A549 (cell line): ENCODE results near the gene RDH5. TPM values are rescaled to one million over a fixed set of nuclear protein-coding genes. Genes with fewer than 3 reads are reported as not detected.
A peak's percentile ranks its signal among the peaks of the same experiment; 100 is the strongest.

Experiments used
- ATAC-seq, 2 experiments: fragments of 200-7000 bp in 1 of 2; fragments of >200 bp in 1 of 2; cut with Nextera tagmentation in 1 of 2; cut with Tn5 transposase in 1 of 2; 3 replicates each; pipeline versions ENCODE4 v1.8.0 to v1.9.1; 2018 to 2020; ENCODE audit warnings: mild to moderate bottlenecking in 1 of 2, moderate library complexity in 1 of 2
- CTCF ChIA-PET: fragments of 300-600 bp; sonication (Branson Sonifier 250); formaldehyde crosslinking; extraction: SDS; loops from one replicate; lab custom pipeline; 2021; ENCODE audit warnings: antibody characterized with exemption, inconsistent platforms; lab: Yijun Ruan, JAX
- POLR2A ChIA-PET: fragments of 350-600 bp; formaldehyde crosslinking; extraction: SDS; loops from one replicate; lab custom pipeline; 2021; ENCODE audit warnings: antibody characterized with exemption, inconsistent platforms; lab: Yijun Ruan, JAX
- DNase-seq, 2 experiments: peaks; one replicate each; pipeline versions ENCODE4 v3.0.0 to v3.0.0-alpha.2; 2011 to 2016; ENCODE audit warnings: low read depth in 1 of 2, low spot score in 1 of 2
- FAIRE-seq: peaks from 2 replicates; lab custom pipeline; 2011; peaks lifted over from hg19 to GRCh38; lab: Jason Lieb, UNC
- H3K27ac ChIP-seq, 2 experiments: fragments of >200 bp; sonication (Bioruptor Twin); formaldehyde crosslinking; 3 replicates each; pipeline ENCODE4 v1.5.1; 2016 to 2017
- H3K4me1 ChIP-seq: fragments of >200 bp; sonication (Bioruptor Twin); formaldehyde crosslinking; 3 replicates; pipeline ENCODE4 v1.6.1; 2016
- H3K4me2 ChIP-seq: fragments of >200 bp; sonication (Bioruptor Twin); formaldehyde crosslinking; 3 replicates; pipeline ENCODE4 v1.6.1; 2016
- H3K4me3 ChIP-seq: fragments of >200 bp; sonication (Bioruptor Twin); formaldehyde crosslinking; 3 replicates; pipeline ENCODE4 v1.5.1; 2016
- H3K9me3 ChIP-seq: fragments of >200 bp; sonication (Bioruptor Twin); formaldehyde crosslinking; 3 replicates; pipeline ENCODE4 v1.6.1; 2016
- ATOH8 ChIP-seq: fragments of 250-450 bp; sonication (Bioruptor Pico); IDR thresholded peaks from 2 replicates; pipeline ENCODE4 v1.5.0; 2020; ENCODE audit warnings: low read depth, mild to moderate bottlenecking, moderate library complexity
- BHLHE40 ChIP-seq: IDR thresholded peaks from 2 replicates; pipeline ENCODE4 v1.6.1; 2012; ENCODE audit warnings: low read depth, low read length, inconsistent platforms
- CEBPB ChIP-seq, 2 experiments: fragments of >200 bp in 1 of 2; sonication (Bioruptor Twin) in 1 of 2; formaldehyde crosslinking in 1 of 2; IDR thresholded peaks; 2 replicates each; pipeline ENCODE4 v1.6.1; 2012 to 2016
- CHD2 ChIP-seq: fragments of 150-350 bp; IDR thresholded peaks from 2 replicates; pipeline ENCODE4 v1.6.1; 2014; ENCODE audit warnings: low read length; ENCODE audit not compliant: partially characterized antibody
- CTCF ChIP-seq: fragments of >200 bp; sonication (Bioruptor Twin); formaldehyde crosslinking; IDR thresholded peaks from 3 replicates; pipeline ENCODE4 v1.5.1; 2016
- EHMT2 ChIP-seq: fragments of 200-600 bp; sonication (generic); IDR thresholded peaks from 2 replicates; pipeline ENCODE4 v1.6.1; 2016; ENCODE audit warnings: antibody characterized with exemption, low read depth, mild to moderate bottlenecking, moderate library complexity
- EP300 ChIP-seq, 2 experiments: fragments of >200 bp; sonication (Bioruptor Twin); formaldehyde crosslinking; IDR thresholded peaks; 2 replicates in 1 of 2; 3 replicates in 1 of 2; pipeline ENCODE4 v1.6.1; 2016 to 2017
- ESRRA ChIP-seq: fragments of 150-350 bp; IDR thresholded peaks from 2 replicates; pipeline ENCODE4 v1.6.1; 2014; ENCODE audit warnings: mild to moderate bottlenecking, low read length, borderline replicate concordance
- FOSL2 ChIP-seq, 2 experiments: fragments of 450-650 bp in 1 of 2; fragments of >200 bp in 1 of 2; sonication (Bioruptor Twin) in 1 of 2; formaldehyde crosslinking; IDR thresholded peaks; 2 replicates each; pipeline versions ENCODE4 v1.5.0 to v1.6.1; 2016 to 2020; ENCODE audit warnings: mild to moderate bottlenecking in 1 of 2, moderate library complexity in 1 of 2
- FOXS1 ChIP-seq: fragments of 250-450 bp; sonication (Bioruptor Pico); IDR thresholded peaks from 2 replicates; pipeline ENCODE4 v1.5.0; 2020; ENCODE audit warnings: mild to moderate bottlenecking, moderate library complexity
- GATA3 ChIP-seq: IDR thresholded peaks from 2 replicates; pipeline ENCODE4 v1.6.1; 2012; ENCODE audit warnings: borderline replicate concordance
- HES2 ChIP-seq: fragments of >200 bp; sonication (Bioruptor Twin); formaldehyde crosslinking; IDR thresholded peaks from 2 replicates; pipeline ENCODE4 v1.6.1; 2016
- HMGXB4 ChIP-seq: fragments of 250-450 bp; sonication (Bioruptor Pico); IDR thresholded peaks from 2 replicates; pipeline ENCODE4 v1.5.0; 2021; ENCODE audit warnings: mild to moderate bottlenecking, moderate library complexity, borderline replicate concordance
- HOXB13 ChIP-seq: fragments of 250-450 bp; sonication (Bioruptor Pico); IDR thresholded peaks from 2 replicates; pipeline ENCODE4 v1.5.0; 2020; ENCODE audit warnings: low read depth, mild to moderate bottlenecking, moderate library complexity
- JUNB ChIP-seq: fragments of >200 bp; sonication (Bioruptor Twin); formaldehyde crosslinking; IDR thresholded peaks from 2 replicates; pipeline ENCODE4 v1.6.1; 2016
- MAX ChIP-seq: IDR thresholded peaks from 2 replicates; pipeline ENCODE4 v1.6.1; 2012
- MYC ChIP-seq: IDR thresholded peaks from 2 replicates; pipeline ENCODE4 v1.6.1; 2012; ENCODE audit warnings: mild to moderate bottlenecking, inconsistent platforms, low read length, improper control_type of control experiment, borderline replicate concordance
- NPAS2 ChIP-seq: fragments of 250-450 bp; sonication (Bioruptor Pico); IDR thresholded peaks from 2 replicates; pipeline ENCODE4 v1.8.0; 2022; ENCODE audit warnings: mild to moderate bottlenecking, moderate library complexity, borderline replicate concordance
- NR3C1 ChIP-seq: fragments of >200 bp; sonication (Bioruptor Twin); formaldehyde crosslinking; IDR thresholded peaks from 3 replicates; pipeline ENCODE4 v1.6.1; 2017
- POLR2A ChIP-seq: IDR thresholded peaks from 2 replicates; pipeline ENCODE4 v1.6.1; 2012; ENCODE audit warnings: mild to moderate bottlenecking, low read length
- POLR2AphosphoS2 ChIP-seq: conservative IDR thresholded peaks from 2 replicates; pipeline ENCODE4 v1.6.1; 2012; ENCODE audit warnings: low read length, improper control_type of control experiment, inconsistent platforms
- REST ChIP-seq: fragments of 200-600 bp; sonication (generic); IDR thresholded peaks from 2 replicates; pipeline ENCODE4 v1.6.1; 2016; ENCODE audit warnings: antibody characterized with exemption, mild to moderate bottlenecking, moderate library complexity
- SREBF2 ChIP-seq: fragments of 450-650 bp; IDR thresholded peaks from 2 replicates; pipeline ENCODE4 v1.6.1; 2014; ENCODE audit warnings: mild to moderate bottlenecking, moderate library complexity
- WGBS: methylation state at CpG from one replicate; pipeline ENCODE4 v1.1.6; 2017; ENCODE audit errors: missing lambda C conversion rate; 5-methylcytosine and 5-hydroxymethylcytosine counted together
- polyA plus RNA-seq, 4 experiments: library from polyadenylated mRNA; depleted of rRNA in 3 of 4; stranded (reverse); fragments of >200 nt; fragmentation: RNase III in 1 of 4; extraction: RNeasy Plus Mini Kit Qiagen cat#74134 plus additional on column Dnase treatment in 1 of 4; gene quantifications; 2 replicates in 3 of 4; 3 replicates in 1 of 4; pipeline ENCODE4 v1.2.3, GENCODE V29; 2011 to 2017

Gene RDH5
- polyA plus RNA-seq, 2 of the 4 experiments (the other 2 are of a cell fraction), result 4.1 to 9.1 TPM

- POLR2A ChIA-PET, result interaction anchor here (0.5 to 1.2 kb wide), 3 partner anchors 75 to 231 kb away, joined by 3 to 4 read pairs (median 4); partner anchors contain the start of genes ORMDL2, RAB5B and SARNP
- Histone ChIP-seq H3K4me2 (peak within 1 kb of the TSS; percentile 92), H3K9me3 (no peaks in the 10 kb centered on the region), H3K4me3 (peak within 1 kb of the TSS; percentile 73), H3K27ac (peak within 1 kb of the TSS; percentile 64 to 87; a peak in 5 of 6 replicates), H3K4me1 (peaks cover 28% of the 10 kb centered on the region; the same call in 2 of the 3 replicates)
- ATAC-seq (peak; percentile 68 to 73), DNase-seq (peak; percentile 64 to 78), FAIRE-seq (no peak)
- TF ChIP-seq ATOH8 (CRISPR knock-in tag) (no peak), REST (no peak), JUNB (no peak), CEBPB (IDR thresholded peaks at IDR 0.05) (no peak), EP300 (IDR thresholded peaks at IDR 0.05) (no peak), EHMT2 (no peak), FOXS1 (CRISPR knock-in tag) (no peak), POLR2A (no peak), BHLHE40 (no peak), SREBF2 (no peak), POLR2AphosphoS2 (no peak), NR3C1 (no peak), HMGXB4 (CRISPR knock-in tag) (no peak), FOSL2 (IDR thresholded peaks at IDR 0.05) (no peak), FOSL2 (CRISPR knock-in tag; IDR thresholded peaks at IDR 0.05) (no peak), NPAS2 (CRISPR knock-in tag) (no peak)
- 3% methylated on average over 10 of the region's 53 CpGs for WGBS
- CTCF ChIA-PET, result interaction anchor here (1.1 to 11.7 kb wide), 12 partner anchors 11 to 447 kb away, joined by 3 to 139 read pairs (median 5); partner anchors contain the start of genes BLOC1S1, CD63, RDH5 and SMARCC2
These were observed 22.7 kb downstream of the RDH5 start, which contains the start of gene GDF11 for GRCh38 chr12:55742719-55743405. GDF11 (plus strand) TSS chr12:55743122; CDS start chr12:55743317, 195 bp downstream.

- H3K4me1 ChIP-seq, result peaks cover 24% of the 10 kb centered on the region; the same call in 2 of the 3 replicates
- peak overlapping the region; percentile 73 for H3K4me3 ChIP-seq
- ATAC-seq (peak; percentile 67 to 75), DNase-seq (peak; percentile 65 to 82), FAIRE-seq (no peak)
- POLR2A ChIA-PET, result interaction anchor here (0.7 to 1.2 kb wide), 3 partner anchors 74 to 230 kb away, joined by 3 to 4 read pairs (median 4); partner anchors contain the start of genes DNAJC14, ORMDL2, RAB5B and SARNP
- CTCF ChIA-PET, result interaction anchor here (0.5 to 11.7 kb wide), 10 partner anchors 10 to 1327 kb away, joined by 3 to 139 read pairs (median 5); partner anchors contain the start of genes BLOC1S1, CD63 and RDH5
- WGBS, result 19% methylated on average over 43 of the region's 73 CpGs
- H3K27ac ChIP-seq, result peak overlapping the region; percentile 64 to 87; a peak in 5 of 6 replicates
- no peaks in the 10 kb centered on the region for H3K9me3 ChIP-seq
- H3K4me2 ChIP-seq, result peak overlapping the region; percentile 92
- TF ChIP-seq EHMT2 (no peak), MAX (peak; percentile 76), HES2 (no peak), POLR2AphosphoS2 (no peak), CTCF (no peak), HOXB13 (CRISPR knock-in tag) (0 out of 2 replicates have a peak, but pooled peaks have one; percentile 45), CHD2 (no peak), FOXS1 (CRISPR knock-in tag) (no peak), MYC (no peak), POLR2A (peak; percentile 32; the same call in 1 of the 2 replicates), ESRRA (no peak), GATA3 (0 out of 2 replicates have a peak, but pooled peaks have one; percentile 10)
These were observed 23.5 kb downstream of the RDH5 start for GRCh38 chr12:55743406-55744339.
